A673 (cell line): ENCODE data around the gene NCAN. TPM values are rescaled to one million over a fixed set of nuclear protein-coding genes. Genes with fewer than 3 reads are reported as not detected.

ENCODE experiments used
- BruUV-seq: library from RNA; stranded (reverse); fragments of 400-500 nt; replicated peaks from 2 replicates; lab custom pipeline; 2021; lab: Mats Ljungman, UMichigan
- CTCF ChIA-PET: fragments of 300-600 bp; sonication (Branson Sonifier 250); formaldehyde crosslinking; loops from one replicate; lab custom pipeline; 2022; ENCODE audit warnings: antibody characterized with exemption; lab: Charles Lee
- POLR2A ChIA-PET: fragments of 300-600 bp; sonication (Branson Sonifier 250); formaldehyde crosslinking; loops from one replicate; lab custom pipeline; 2022; ENCODE audit warnings: antibody characterized with exemption; ENCODE audit not compliant: low non-redundant PET; lab: Charles Lee
- DNase-seq: peaks from one replicate; pipeline ENCODE4 v3.0.0-alpha.2; 2015; ENCODE audit warnings: low spot score
- H3K27ac ChIP-seq: fragments of 200-600 bp; sonication (generic); 2 replicates; pipeline ENCODE4 v1.5.1; 2016; ENCODE audit warnings: mixed run types, low read depth, mild to moderate bottlenecking, mixed read lengths, antibody characterized with exemption, low read length; ENCODE audit not compliant: poor library complexity, severe bottlenecking
- H3K27me3 ChIP-seq: fragments of 200-600 bp; sonication (generic); replicated peaks from 2 replicates; pipeline ENCODE4 v1.6.1; 2017; ENCODE audit warnings: mixed run types, low read depth, mild to moderate bottlenecking, mixed read lengths, antibody characterized with exemption, low read length; ENCODE audit not compliant: insufficient read depth, poor library complexity
- H3K36me3 ChIP-seq: fragments of 200-600 bp; sonication (generic); 2 replicates; pipeline ENCODE4 v1.6.1; 2016; ENCODE audit warnings: mixed run types, mild to moderate bottlenecking, mixed read lengths, antibody characterized with exemption, low read length; ENCODE audit not compliant: insufficient read depth, poor library complexity, severe bottlenecking
- H3K4me1 ChIP-seq: fragments of 200-600 bp; sonication (generic); 2 replicates; pipeline ENCODE4 v1.6.1; 2017; ENCODE audit warnings: mixed run types, mild to moderate bottlenecking, mixed read lengths, antibody characterized with exemption, low read length; ENCODE audit not compliant: insufficient read depth, poor library complexity, severe bottlenecking
- H3K4me3 ChIP-seq: fragments of 200-600 bp; sonication (generic); 2 replicates; pipeline ENCODE4 v1.5.1; 2016; ENCODE audit warnings: low read depth, mixed run types, mild to moderate bottlenecking, mixed read lengths, low read length; ENCODE audit not compliant: poor library complexity, severe bottlenecking
- H3K9me3 ChIP-seq: fragments of 200-600 bp; sonication (generic); 2 replicates; pipeline ENCODE4 v1.6.1; 2016; ENCODE audit warnings: mixed run types, low read depth, mild to moderate bottlenecking, mixed read lengths, antibody characterized with exemption, low read length; ENCODE audit not compliant: poor library complexity, severe bottlenecking
- CTCF ChIP-seq: fragments of 300-800, 200-600 bp; sonication (generic); conservative IDR thresholded peaks from 2 replicates; pipeline ENCODE4 v1.5.1; 2017; ENCODE audit warnings: low read depth, mild to moderate bottlenecking, antibody characterized with exemption, low read length, moderate library complexity, mixed read lengths
- EZH2 ChIP-seq: fragments of 200-600 bp; sonication (generic); IDR thresholded peaks from 2 replicates; pipeline ENCODE4 v1.6.1; 2017; ENCODE audit warnings: borderline replicate concordance, low read depth, mild to moderate bottlenecking, mixed read lengths, antibody characterized with exemption, low read length; ENCODE audit not compliant: poor library complexity, severe bottlenecking
- intact Hi-C: fragments of 100-400 bp; cut with micrococcal nuclease; formaldehyde crosslinking; loops from one replicate; pipeline ENCODE4 v1.10.0; 2022; ENCODE audit not compliant: unreplicated experiment
- total RNA-seq: library from RNA; stranded (reverse); gene quantifications from 2 replicates; pipeline ENCODE4 v1.2.3, GENCODE V29; 2021

The NCAN gene
- total RNA-seq, 1 experiment from 2014 or later = not detected

GRCh38 chr19:19279062-19279612 is 67.4 kb downstream of the NCAN start:
- DNase-seq = no peak
- H3K27ac ChIP-seq = no peak overlapping the region
- no TSS peak for BruUV-seq
- no peaks in the 10 kb centered on the region for H3K27me3 ChIP-seq
- H3K4me1 ChIP-seq = peaks cover 7% of the 10 kb centered on the region
- CTCF ChIA-PET = no interaction called here
- POLR2A ChIA-PET = no interaction called here
- TF ChIP-seq CTCF (no peak), EZH2 (no peak)
- peaks cover 24% of the 10 kb centered on the region for H3K36me3 ChIP-seq
- intact Hi-C loops = no loop called here
- H3K4me3 ChIP-seq = no peak overlapping the region
- no peaks in the 10 kb centered on the region for H3K9me3 ChIP-seq

- no peaks in the 10 kb centered on the region for H3K27me3 ChIP-seq
- H3K36me3 ChIP-seq = peaks cover 24% of the 10 kb centered on the region
- POLR2A ChIA-PET = no interaction called here
- H3K27ac ChIP-seq = no peak overlapping the region
- CTCF ChIA-PET = no interaction called here
- TF ChIP-seq CTCF = no peak
- TF ChIP-seq EZH2 = no peak
- peaks cover 7% of the 10 kb centered on the region for H3K4me1 ChIP-seq
- no TSS peak for BruUV-seq
- no peaks in the 10 kb centered on the region for H3K9me3 ChIP-seq
- intact Hi-C loops = no loop called here
- DNase-seq = no peak
- H3K4me3 ChIP-seq = no peak overlapping the region
Observed at GRCh38 chr19:19279853-19280252, 68.1 kb downstream of the NCAN start.

GRCh38 chr19:19280561-19280960 is 68.8 kb downstream of the NCAN start:
- ChIA-PET POLR2A (no interaction called here), CTCF (no interaction called here)
- no peaks in the 10 kb centered on the region for H3K9me3 ChIP-seq
- no peak overlapping the region for H3K27ac ChIP-seq
- H3K36me3 ChIP-seq = peaks cover 20% of the 10 kb centered on the region
- H3K27me3 ChIP-seq = no peaks in the 10 kb centered on the region
- TF ChIP-seq CTCF (no peak), EZH2 (no peak)
- no peak overlapping the region for H3K4me3 ChIP-seq
- no peak for DNase-seq
- H3K4me1 ChIP-seq = peaks cover 7% of the 10 kb centered on the region
- BruUV-seq = no TSS peak
- intact Hi-C loops = no loop called here
